Measurements from ENCODE around the gene MMUT.
A peak's percentile ranks its signal among the peaks of the same experiment; 100 is the strongest.

The MMUT gene

DNA sequence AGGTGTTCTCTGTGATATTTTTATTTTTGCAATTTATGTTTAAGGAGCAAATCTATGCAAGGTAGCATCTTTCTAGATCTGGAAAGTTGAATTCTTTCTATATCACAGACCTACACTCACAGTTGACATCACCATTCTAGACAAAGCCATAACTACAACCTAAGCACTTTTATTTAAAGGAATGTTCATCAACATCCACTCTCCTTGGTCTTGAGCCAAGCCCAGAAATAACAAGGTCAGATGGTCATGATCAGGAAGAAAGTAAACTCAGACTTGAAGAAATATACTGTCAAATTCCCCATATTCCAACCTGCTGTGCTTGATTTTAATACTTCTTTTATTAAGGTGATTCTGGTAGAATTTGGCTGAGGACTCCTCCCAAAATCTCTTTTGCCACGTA is 32.2 kb downstream of the MMUT start:
- no peak for DNase-seq (ENCODE audit: low read depth, low spot score)
- in situ Hi-C loops (cut with HindIII; ENCODE audit: low sequenced_read_pairs) = no loop called here
- no peak overlapping the region for H3K4me3 ChIP-seq (ENCODE audit: low read depth, low read length)
- no peak for TF ChIP-seq CTCF (IDR thresholded peaks at IDR 0.05; ENCODE audit: low read depth, low read length)

DNA sequence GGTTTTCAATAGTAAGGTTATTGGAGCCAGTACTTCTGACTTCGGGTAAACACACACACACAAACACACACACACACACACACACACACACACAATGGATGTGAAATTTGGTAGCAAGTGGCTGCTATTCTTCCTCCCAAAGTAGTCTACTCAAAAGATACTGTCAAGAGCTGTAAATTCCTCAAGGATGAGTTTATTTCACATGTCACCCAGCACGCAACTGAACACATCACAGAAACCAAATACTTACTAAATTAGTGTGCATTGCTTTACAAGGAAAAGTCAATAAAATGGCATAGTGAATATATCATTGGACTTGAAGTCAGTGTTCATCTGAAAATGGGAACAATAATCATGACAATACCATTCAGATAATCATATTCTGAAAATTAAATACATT is 32.9 kb downstream of the MMUT start:
- TF ChIP-seq CTCF (IDR thresholded peaks at IDR 0.05; ENCODE audit: low read depth, low read length) = no peak
- in situ Hi-C loops (cut with HindIII; ENCODE audit: low sequenced_read_pairs) = no loop called here
- no peak overlapping the region for H3K4me3 ChIP-seq (ENCODE audit: low read depth, low read length)
- DNase-seq (ENCODE audit: low read depth, low spot score) = no peak

DNA sequence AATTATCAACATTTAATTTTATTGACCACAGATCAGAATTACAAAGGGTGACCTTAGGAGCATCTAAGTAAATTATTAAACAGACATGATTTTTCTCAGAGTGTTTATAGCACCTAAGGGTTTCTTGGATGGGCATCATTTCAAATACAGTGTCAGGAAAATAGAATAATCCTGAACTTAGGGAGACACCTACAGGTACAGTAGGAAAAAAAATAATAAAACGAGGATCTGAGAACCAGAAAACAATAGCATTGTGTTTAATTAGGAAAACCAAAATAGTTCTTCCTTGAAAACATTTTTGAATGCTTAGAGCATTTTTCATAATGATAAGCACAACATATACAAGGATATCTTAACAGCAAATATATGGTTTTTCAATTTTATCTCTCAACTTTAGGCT is 39.2 kb downstream of the MMUT start:
- peak; percentile 5 for DNase-seq (ENCODE audit: low read depth, low spot score)
- TF ChIP-seq CTCF (IDR thresholded peaks at IDR 0.05; ENCODE audit: low read depth, low read length) = peak; percentile 4

DNA sequence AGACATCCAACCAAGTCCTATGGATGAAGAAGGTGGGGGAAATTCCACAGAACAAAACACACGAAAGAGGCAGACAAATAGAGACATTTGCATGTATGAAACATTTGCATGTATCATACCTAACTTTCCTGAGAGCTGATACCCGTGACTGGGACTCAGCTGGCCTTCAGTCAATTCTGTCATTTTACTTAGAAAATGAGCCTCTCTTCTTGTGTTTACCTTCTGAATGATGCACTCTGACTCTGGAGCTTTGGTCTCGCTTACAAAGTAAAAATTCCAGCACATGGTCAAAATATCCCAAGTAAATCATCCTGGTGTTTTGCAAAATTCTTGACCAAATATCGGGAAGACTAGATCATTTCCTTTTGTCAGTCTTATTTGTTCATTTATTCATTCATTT is 46.9 kb downstream of the MMUT start:
- TF ChIP-seq CTCF (IDR thresholded peaks at IDR 0.05; ENCODE audit: low read depth, low read length) = no peak
- no peak for DNase-seq (ENCODE audit: low read depth, low spot score)
- no peak overlapping the region for H3K4me3 ChIP-seq (ENCODE audit: low read depth, low read length)
- in situ Hi-C loops (cut with HindIII; ENCODE audit: low sequenced_read_pairs) = no loop called here

More for the DNA sequence above, 39.2 kb downstream of the MMUT start:
- in situ Hi-C loops (cut with HindIII; ENCODE audit: low sequenced_read_pairs) = no loop called here
- H3K4me3 ChIP-seq (ENCODE audit: low read depth, low read length) = no peak overlapping the region

GRCh38 chr6:49415358-49415757 is 47.7 kb downstream of the MMUT start:
- no peak for DNase-seq (ENCODE audit: low read depth, low spot score)
- no peak for TF ChIP-seq CTCF (IDR thresholded peaks at IDR 0.05; ENCODE audit: low read depth, low read length)
- H3K4me3 ChIP-seq (ENCODE audit: low read depth, low read length) = no peak overlapping the region
- in situ Hi-C loops (cut with HindIII; ENCODE audit: low sequenced_read_pairs) = no loop called here

- no peak for DNase-seq (ENCODE audit: low read depth, low spot score)
- no peak overlapping the region for H3K4me3 ChIP-seq (ENCODE audit: low read depth, low read length)
- in situ Hi-C loops (cut with HindIII; ENCODE audit: low sequenced_read_pairs) = no loop called here
- no peak for TF ChIP-seq CTCF (IDR thresholded peaks at IDR 0.05; ENCODE audit: low read depth, low read length)
These were observed 52.5 kb downstream of the MMUT start for GRCh38 chr6:49410564-49410963.

- TF ChIP-seq CTCF (IDR thresholded peaks at IDR 0.05; ENCODE audit: low read depth, low read length) = peak; percentile 93
- peak; percentile 60 for DNase-seq (ENCODE audit: low read depth, low spot score)
- in situ Hi-C loops (cut with HindIII; ENCODE audit: low sequenced_read_pairs) = no loop called here
- H3K4me3 ChIP-seq (ENCODE audit: low read depth, low read length) = no peak overlapping the region
These were observed 53.0 kb downstream of the MMUT start for GRCh38 chr6:49409951-49410542.
